ENCODE results near the gene PRPH.

Gene PRPH

GRCh38 chr12:49335118-49335954, 40.4 kb downstream of the PRPH start:
- H3K27ac ChIP-seq = no peak overlapping the region

GRCh38 chr12:49335955-49336644, 41.2 kb downstream of the PRPH start:
- H3K27ac ChIP-seq = no peak overlapping the region; the same call in 1 of the 2 replicates
- TF ChIP-seq CTCF (conservative IDR thresholded peaks at IDR 0.05) = no peak

More at GRCh38 chr12:49335118-49335954, 40.4 kb downstream of the PRPH start:
- TF ChIP-seq CTCF (conservative IDR thresholded peaks at IDR 0.05) = no peak

GRCh38 chr12:49336645-49337584, 42.0 kb downstream of the PRPH start, which contains the start of gene C1QL4:
Gene C1QL4 (minus strand): TSS chr12:49337188. CDS start chr12:49336477, 711 bp downstream.
- H3K27ac ChIP-seq = peak within 1 kb of the TSS; percentile 30; the same call in 1 of the 2 replicates
- peak; percentile 99 for TF ChIP-seq CTCF (conservative IDR thresholded peaks at IDR 0.05)

- no peak for TF ChIP-seq CTCF (conservative IDR thresholded peaks at IDR 0.05)
- no peak overlapping the region for H3K27ac ChIP-seq
Measured at GRCh38 chr12:49338830-49339463, 44.0 kb downstream of the PRPH start.

GRCh38 chr12:49339464-49339861, 44.5 kb downstream of the PRPH start:
- H3K27ac ChIP-seq = no peak overlapping the region
- no peak for TF ChIP-seq CTCF (conservative IDR thresholded peaks at IDR 0.05)

GRCh38 chr12:49340095-49340870, 45.3 kb downstream of the PRPH start:
- TF ChIP-seq CTCF (conservative IDR thresholded peaks at IDR 0.05) = no peak
- H3K27ac ChIP-seq = no peak overlapping the region
